ENCODE measurements around the gene SLC17A2. TPM values are rescaled to one million over a fixed set of nuclear protein-coding genes. Genes with fewer than 3 reads are reported as not detected.

The SLC17A2 gene
- total and polyA plus RNA-seq, 2 of the 4 experiments (the other 2 are of a cell fraction), result not detected

DNA sequence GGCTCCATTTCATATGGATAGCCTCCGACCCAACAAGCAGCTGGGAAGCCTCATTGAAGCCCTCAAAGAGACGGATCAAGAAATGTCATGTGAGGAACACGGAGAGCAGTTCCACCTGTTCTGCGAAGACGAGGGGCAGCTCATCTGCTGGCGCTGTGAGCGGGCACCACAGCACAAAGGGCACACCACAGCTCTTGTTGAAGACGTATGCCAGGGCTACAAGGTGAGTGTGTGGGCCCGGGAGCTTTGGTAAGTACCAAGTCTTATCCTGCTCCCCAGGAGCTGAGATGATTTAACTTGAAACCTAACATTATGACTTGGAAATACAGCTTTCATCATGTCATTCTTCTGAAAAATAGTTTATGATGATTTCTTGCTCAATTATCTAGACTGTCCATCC is 36.2 kb upstream of the SLC17A2 start:
- Histone ChIP-seq H4K91ac (ENCODE audit: insufficient read depth, low read depth, low read length) (no peak overlapping the region), H3K56ac (ENCODE audit: extremely low read depth, insufficient read depth, low read length) (no peak overlapping the region), H2AK9ac (replicated peaks; ENCODE audit: low read depth, low read length, poor library complexity) (no peak overlapping the region), H3K9me1 (ENCODE audit: insufficient read depth, low read length) (0 out of 2 replicates have a peak, but pooled peaks cover 5% of the 10 kb centered on the region), H3K4me1 (ENCODE audit: control insufficient read depth, insufficient read depth, low read length) (peaks cover 9% of the 10 kb centered on the region), H3K36me3 (ENCODE audit: control insufficient read depth, insufficient read depth, low read length) (peaks cover 26% of the 10 kb centered on the region), H3K14ac (replicated peaks; ENCODE audit: low read depth, low read length) (no peak overlapping the region), H3K18ac (ENCODE audit: low read depth, low read length) (no peak overlapping the region), H4K5ac (ENCODE audit: low read depth, low read length) (no peak overlapping the region), H3K4me2 (ENCODE audit: low read depth, low read length) (no peak overlapping the region), H4K20me1 (ENCODE audit: insufficient read depth, low read length) (peaks cover 3% of the 10 kb centered on the region; the same call in 1 of the 2 replicates), H3K23ac (ENCODE audit: low read depth, low read length) (no peak overlapping the region), H2AK5ac (ENCODE audit: low read depth, low read length) (no peak overlapping the region), H3K9me3 (ENCODE audit: control insufficient read depth, insufficient read depth, low read length) (no peaks in the 10 kb centered on the region), H2BK15ac (ENCODE audit: low read depth, low read length) (no peak overlapping the region), H3K9ac (ENCODE audit: low read depth, low read length) (no peak overlapping the region), H2BK5ac (ENCODE audit: low read depth, low read length, poor library complexity, severe bottlenecking) (no peak overlapping the region), H3K27me3 (ENCODE audit: control insufficient read depth, insufficient read depth, low read length) (no peaks in the 10 kb centered on the region), H2AFZ (replicated peaks; ENCODE audit: low read length, poor library complexity) (no peak overlapping the region), H3K4me3 (ENCODE audit: insufficient read depth, low read depth, low read length) (no peak overlapping the region), H3K79me1 (ENCODE audit: low read depth in 1 of 2, low read length in 2 of 2) (peaks cover 14 to 40% of the 10 kb centered on the region in 2 experiments), H2BK120ac (ENCODE audit: low read depth, low read length) (no peak overlapping the region), H4K8ac (ENCODE audit: low read depth in 2 of 2, low read length in 2 of 2) (no peak overlapping the region), H3K27ac (ENCODE audit: insufficient read depth, low read length) (no peak overlapping the region), H2BK20ac (ENCODE audit: low read depth, low read length) (no peak overlapping the region), H3K4ac (ENCODE audit: low read depth, low read length) (no peak overlapping the region)
- in situ Hi-C loops (cut with MboI; ENCODE audit: low sequenced_read_pairs), result no loop called here
- intact Hi-C loops (cut with micrococcal nuclease), result no loop called here
- BruUV-seq (replicated peaks), result no TSS peak
- ChIA-PET POLR2A (ENCODE audit: unreplicated experiment) (no interaction called here), CTCF (interaction anchor here (1.5 kb wide), 1 partner anchor 26 kb away, joined by 4 read pairs; no protein-coding TSS in a partner anchor)
- DNase-seq (no peak), ATAC-seq (ENCODE audit: low read depth) (no peak)
- TF ChIP-seq NFE2L2 (IDR thresholded peaks at IDR 0.05; ENCODE audit: low read depth, low read length), result no peak
- TF ChIP-seq MAFK (IDR thresholded peaks at IDR 0.05; ENCODE audit: low read depth, low read length), result no peak
- no peak for TF ChIP-seq MXI1 (IDR thresholded peaks at IDR 0.05; ENCODE audit: borderline replicate concordance, low read depth, low read length)
- no peak for TF ChIP-seq BHLHE40 (IDR thresholded peaks at IDR 0.05; ENCODE audit: low read depth, low read length)
- TF ChIP-seq CTCF (conservative IDR thresholded peaks at IDR 0.05; ENCODE audit: low read depth, low read length), result no peak
- no peak for TF ChIP-seq RAD21 (IDR thresholded peaks at IDR 0.05; ENCODE audit: low read length)
- TF ChIP-seq FOS (IDR thresholded peaks at IDR 0.05; ENCODE audit: low read depth, low read length), result no peak
- TF ChIP-seq MAZ (IDR thresholded peaks at IDR 0.05; ENCODE audit: borderline replicate concordance, low read depth, low read length), result no peak
- no peak for TF ChIP-seq RFX5 (IDR thresholded peaks at IDR 0.05; ENCODE audit: low read depth, low read length)
- no peak for TF ChIP-seq CEBPB (IDR thresholded peaks at IDR 0.05; ENCODE audit: low read depth, low read length)
- TF ChIP-seq ELK1 (IDR thresholded peaks at IDR 0.05; ENCODE audit: borderline replicate concordance, low read depth, low read length), result no peak
- no peak for TF ChIP-seq POLR2A (IDR thresholded peaks at IDR 0.05; ENCODE audit: low read depth, low read length)
- no peak for TF ChIP-seq SMC3 (IDR thresholded peaks at IDR 0.05; ENCODE audit: low read depth, low read length)
- no peak for TF ChIP-seq USF2 (IDR thresholded peaks at IDR 0.05; ENCODE audit: low read depth, low read length)
- dilution Hi-C loops (cut with HindIII; ENCODE audit: low sequenced_read_pairs, unreplicated experiment), result no loop called here
- 95% methylated on average over 5 of the region's 9 CpGs; no CpG with 5 or more reads in 1 of the 2 experiments for WGBS, 2 experiments (ENCODE audit: extremely low coverage in 2 of 2, insufficient read length in 1 of 2)

All from IMR-90 (cell line).